ENCODE data around the gene SDHB.

Gene SDHB

DNA sequence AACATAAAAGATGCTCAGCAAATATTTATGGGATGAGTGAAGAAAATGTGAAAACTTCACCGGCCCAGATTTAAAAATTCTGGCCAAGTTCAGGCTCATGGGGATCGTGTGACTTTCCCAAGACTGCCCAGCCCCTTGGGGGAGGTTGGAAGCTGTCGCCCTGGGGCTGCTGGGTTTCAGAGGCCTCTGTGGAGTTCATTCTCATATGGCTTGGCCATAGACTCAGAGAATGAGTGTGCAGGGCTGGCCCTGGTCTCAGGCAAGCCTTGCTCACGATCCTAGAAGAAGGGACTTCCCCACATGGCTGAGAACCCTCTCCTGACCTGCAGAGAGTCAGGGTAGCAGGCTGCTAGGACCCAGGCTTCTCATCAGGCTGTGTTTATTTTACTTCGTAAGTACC lies 40.8 kb upstream of the SDHB start:
- Histone ChIP-seq H3K27me3 (ENCODE audit: control insufficient read depth in 5 of 5, insufficient read depth in 4 of 5, low read length in 5 of 5) (peaks cover 0 to 20% (median 11%) of the 10 kb centered on the region in 5 donors), H3K4me1 (ENCODE audit: control insufficient read depth in 5 of 5, insufficient read depth in 5 of 5, low read length in 5 of 5) (peaks cover 0 to 4% (median 0%) of the 10 kb centered on the region in 5 donors), H3K27ac (ENCODE audit: low read depth, low read length) (no peak overlapping the region), H3K36me3 (ENCODE audit: control insufficient read depth in 5 of 5, insufficient read depth in 5 of 5, low read length in 5 of 5) (no peaks in the 10 kb centered on the region), H3K4me3 (ENCODE audit: low read depth in 1 of 5, low read length in 5 of 5) (no peak overlapping the region), H3K9ac (ENCODE audit: low read length in 5 of 5) (no peak overlapping the region), H3K9me3 (ENCODE audit: control insufficient read depth in 5 of 5, low read length in 5 of 5) (peaks cover 0 to 5% (median 0%) of the 10 kb centered on the region in 5 donors)

DNA sequence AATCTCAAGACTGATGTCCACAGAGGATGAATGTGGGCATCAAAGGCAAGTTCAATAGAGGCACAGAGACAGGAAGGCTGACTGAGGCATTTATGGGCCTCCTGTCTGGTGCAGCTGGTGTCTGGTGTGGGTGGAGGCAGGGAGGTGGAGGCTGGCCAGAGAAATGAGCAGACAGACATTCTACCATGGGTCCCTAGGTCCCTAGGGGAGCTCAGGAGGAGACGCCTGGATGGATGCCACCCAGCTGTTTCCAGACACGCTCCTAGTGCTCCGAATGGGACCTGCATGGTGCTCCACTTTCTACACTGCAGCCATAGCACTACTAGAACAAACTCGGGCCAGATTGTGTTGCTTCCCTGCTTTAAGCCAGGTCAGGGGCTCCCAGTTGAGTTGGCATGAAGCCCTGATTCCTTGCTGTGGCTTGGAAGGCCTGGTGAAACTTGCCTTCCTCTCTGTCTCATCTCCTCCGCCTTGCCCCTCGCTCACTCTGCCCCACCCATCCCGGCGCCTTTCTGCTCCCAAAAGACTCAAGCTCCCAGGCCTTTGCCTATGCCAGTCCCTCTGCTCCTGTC lies 40.1 kb upstream of the SDHB start:
- Histone ChIP-seq H3K4me1 (ENCODE audit: control insufficient read depth in 5 of 5, insufficient read depth in 5 of 5, low read length in 5 of 5) (peaks cover 0 to 2% (median 0%) of the 10 kb centered on the region in 5 donors), H3K9ac (ENCODE audit: low read length in 5 of 5) (no peak overlapping the region), H3K4me3 (ENCODE audit: low read depth in 1 of 5, low read length in 5 of 5) (no peak overlapping the region), H3K27me3 (ENCODE audit: control insufficient read depth in 5 of 5, insufficient read depth in 4 of 5, low read length in 5 of 5) (peaks cover 0 to 20% (median 11%) of the 10 kb centered on the region in 5 donors), H3K36me3 (ENCODE audit: control insufficient read depth in 5 of 5, insufficient read depth in 5 of 5, low read length in 5 of 5) (no peaks in the 10 kb centered on the region), H3K27ac (ENCODE audit: low read depth, low read length) (no peak overlapping the region), H3K9me3 (ENCODE audit: control insufficient read depth in 5 of 5, low read length in 5 of 5) (peaks cover 0 to 5% (median 0%) of the 10 kb centered on the region in 5 donors)

DNA sequence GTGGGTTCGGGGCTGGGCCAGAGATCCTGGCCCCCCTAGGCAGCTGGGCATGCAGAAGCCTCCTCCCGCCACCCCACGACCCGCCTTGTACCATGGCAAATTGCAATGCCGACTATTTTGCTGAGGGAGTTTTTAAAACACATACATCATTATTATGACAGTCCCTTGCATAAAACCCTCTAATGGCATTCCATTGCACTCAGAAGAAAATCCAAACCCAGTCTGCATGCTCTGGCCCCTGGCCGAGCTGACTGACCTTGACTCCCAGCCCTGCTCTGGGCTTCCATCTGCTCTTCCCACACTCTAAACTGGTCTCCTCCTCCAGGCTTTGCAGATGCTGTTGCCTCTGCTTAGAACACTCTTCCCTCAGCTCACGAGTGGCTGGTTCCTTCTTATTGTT lies 37.4 kb upstream of the SDHB start:
- Histone ChIP-seq H3K4me1 (ENCODE audit: control insufficient read depth in 5 of 5, insufficient read depth in 5 of 5, low read length in 5 of 5) (peaks cover 0 to 2% (median 0%) of the 10 kb centered on the region in 5 donors), H3K27ac (ENCODE audit: low read depth, low read length) (no peak overlapping the region), H3K36me3 (ENCODE audit: control insufficient read depth in 5 of 5, insufficient read depth in 5 of 5, low read length in 5 of 5) (no peaks in the 10 kb centered on the region), H3K9me3 (ENCODE audit: control insufficient read depth in 5 of 5, low read length in 5 of 5) (peaks cover 0 to 5% (median 0%) of the 10 kb centered on the region in 5 donors), H3K9ac (ENCODE audit: low read length in 5 of 5) (no peak overlapping the region), H3K27me3 (ENCODE audit: control insufficient read depth in 5 of 5, insufficient read depth in 4 of 5, low read length in 5 of 5) (peaks cover 0 to 7% (median 4%) of the 10 kb centered on the region in 5 donors), H3K4me3 (ENCODE audit: low read depth in 1 of 5, low read length in 5 of 5) (no peak overlapping the region)

DNA sequence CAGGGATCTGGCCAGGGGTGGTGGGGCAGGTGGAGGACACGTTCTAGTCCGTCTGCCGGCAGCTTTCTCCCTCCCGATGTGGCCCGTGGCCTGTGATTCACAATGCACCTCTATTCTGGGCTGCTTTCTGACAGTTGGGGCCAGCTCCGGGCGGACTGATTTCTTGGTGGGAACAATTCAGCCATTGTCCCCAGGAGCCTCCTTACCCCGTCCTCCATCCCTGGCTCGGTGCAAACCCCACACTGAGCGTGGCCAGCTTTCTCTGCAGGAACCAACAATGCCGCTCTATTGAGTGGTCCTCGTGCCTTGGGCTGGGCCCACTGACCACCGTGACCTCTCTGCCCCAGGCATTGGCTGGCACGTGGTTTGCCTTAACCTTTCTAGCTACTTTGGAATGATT lies 35.7 kb upstream of the SDHB start:
- peaks cover 0 to 2% (median 0%) of the 10 kb centered on the region in 5 donors for H3K4me1 ChIP-seq (ENCODE audit: control insufficient read depth in 5 of 5, insufficient read depth in 5 of 5, low read length in 5 of 5)
- no peak overlapping the region for H3K9ac ChIP-seq (ENCODE audit: low read length in 5 of 5)
- no peak overlapping the region for H3K27ac ChIP-seq (ENCODE audit: low read depth, low read length)

DNA sequence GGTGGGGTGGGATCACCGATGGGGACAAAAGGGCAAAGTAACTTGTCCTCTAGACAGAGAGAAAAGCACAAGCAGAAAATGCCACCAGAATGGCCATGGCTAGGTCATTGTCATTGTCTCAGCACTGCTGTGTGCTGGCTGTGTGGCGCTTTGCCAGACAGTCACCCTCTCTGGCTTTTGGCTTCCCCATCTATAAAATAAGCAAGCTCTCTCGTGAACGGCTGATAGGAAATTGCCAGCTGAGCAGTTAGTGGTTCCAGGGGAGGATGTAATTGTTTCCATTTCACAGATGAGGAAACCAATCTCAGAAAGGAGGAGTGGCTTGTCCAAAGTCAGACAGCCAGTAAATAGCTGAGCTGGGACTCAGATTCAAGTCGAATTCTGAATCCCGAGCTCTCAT lies 32.9 kb upstream of the SDHB start:
- no peaks in the 10 kb centered on the region for H3K36me3 ChIP-seq (ENCODE audit: control insufficient read depth in 5 of 5, insufficient read depth in 5 of 5, low read length in 5 of 5)
- H3K4me1 ChIP-seq (ENCODE audit: control insufficient read depth in 5 of 5, insufficient read depth in 5 of 5, low read length in 5 of 5), result peaks cover 0 to 2% (median 0%) of the 10 kb centered on the region in 5 donors
- no peak overlapping the region for H3K9ac ChIP-seq (ENCODE audit: low read length in 5 of 5)
- H3K9me3 ChIP-seq (ENCODE audit: control insufficient read depth in 5 of 5, low read length in 5 of 5), result no peaks in the 10 kb centered on the region
- H3K27me3 ChIP-seq (ENCODE audit: control insufficient read depth in 5 of 5, insufficient read depth in 4 of 5, low read length in 5 of 5), result peaks cover 0 to 10% (median 4%) of the 10 kb centered on the region in 5 donors
- no peak overlapping the region for H3K4me3 ChIP-seq (ENCODE audit: low read depth in 1 of 5, low read length in 5 of 5)
- no peak overlapping the region for H3K27ac ChIP-seq (ENCODE audit: low read depth, low read length)

More for the DNA sequence above, 35.7 kb upstream of the SDHB start:
- Histone ChIP-seq H3K9me3 (ENCODE audit: control insufficient read depth in 5 of 5, low read length in 5 of 5) (peaks cover 0 to 5% (median 0%) of the 10 kb centered on the region in 5 donors), H3K36me3 (ENCODE audit: control insufficient read depth in 5 of 5, insufficient read depth in 5 of 5, low read length in 5 of 5) (no peaks in the 10 kb centered on the region), H3K27me3 (ENCODE audit: control insufficient read depth in 5 of 5, insufficient read depth in 4 of 5, low read length in 5 of 5) (peaks cover 0 to 10% (median 2%) of the 10 kb centered on the region in 5 donors), H3K4me3 (ENCODE audit: low read depth in 1 of 5, low read length in 5 of 5) (no peak overlapping the region)

DNA sequence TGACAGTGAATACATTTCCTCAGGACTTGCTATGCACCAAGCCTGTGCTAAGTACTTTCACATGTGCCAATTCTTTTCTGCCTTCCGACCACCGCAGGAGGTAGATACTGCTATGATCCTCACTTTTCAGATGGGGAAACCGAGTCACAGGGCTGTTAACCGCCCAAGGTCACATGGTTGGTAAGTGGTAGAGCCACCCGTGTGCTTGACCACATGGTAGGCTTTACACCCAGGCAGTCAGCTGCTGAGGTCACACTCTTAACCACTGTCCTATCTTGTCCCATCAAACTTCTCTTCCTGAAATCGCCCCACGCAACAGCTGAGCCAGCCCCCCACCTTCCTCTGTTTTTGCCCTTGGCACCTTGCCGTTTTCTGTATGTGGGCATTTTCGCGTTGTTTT lies 31.0 kb upstream of the SDHB start:
- Histone ChIP-seq H3K9ac (ENCODE audit: low read length in 5 of 5) (no peak overlapping the region), H3K4me3 (ENCODE audit: low read depth in 1 of 5, low read length in 5 of 5) (no peak overlapping the region), H3K36me3 (ENCODE audit: control insufficient read depth in 5 of 5, insufficient read depth in 5 of 5, low read length in 5 of 5) (no peaks in the 10 kb centered on the region), H3K4me1 (ENCODE audit: control insufficient read depth in 5 of 5, insufficient read depth in 5 of 5, low read length in 5 of 5) (no peaks in the 10 kb centered on the region), H3K27me3 (ENCODE audit: control insufficient read depth in 5 of 5, insufficient read depth in 4 of 5, low read length in 5 of 5) (peaks cover 0 to 10% (median 4%) of the 10 kb centered on the region in 5 donors), H3K9me3 (ENCODE audit: control insufficient read depth in 5 of 5, low read length in 5 of 5) (peaks cover 0 to 3% (median 0%) of the 10 kb centered on the region in 5 donors), H3K27ac (ENCODE audit: low read depth, low read length) (no peak overlapping the region)

DNA sequence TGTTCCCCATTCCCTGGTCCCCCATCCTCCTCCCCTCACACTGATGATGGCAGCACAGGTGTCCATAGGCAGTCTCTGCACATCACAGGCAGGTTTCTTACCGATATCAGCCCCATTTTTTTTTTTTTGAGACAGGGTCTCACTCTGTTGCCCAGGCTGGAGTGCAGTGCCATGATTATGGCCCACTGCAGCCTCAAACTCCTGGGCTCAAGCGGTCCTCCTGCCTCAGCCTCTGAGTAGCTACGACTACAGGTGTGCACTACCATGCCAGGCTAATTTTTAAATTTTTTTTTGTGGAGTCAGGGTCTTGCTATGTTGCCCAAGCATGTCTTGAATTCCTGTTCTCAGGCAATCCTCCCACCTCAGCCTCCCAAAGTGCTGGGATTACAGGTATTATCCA lies 28.9 kb upstream of the SDHB start:
- no peaks in the 10 kb centered on the region for H3K36me3 ChIP-seq (ENCODE audit: control insufficient read depth in 5 of 5, insufficient read depth in 5 of 5, low read length in 5 of 5)
- peaks cover 0 to 6% (median 1%) of the 10 kb centered on the region in 5 donors for H3K27me3 ChIP-seq (ENCODE audit: control insufficient read depth in 5 of 5, insufficient read depth in 4 of 5, low read length in 5 of 5)
- H3K27ac ChIP-seq (ENCODE audit: low read depth, low read length), result no peak overlapping the region
- no peak overlapping the region for H3K4me3 ChIP-seq (ENCODE audit: low read depth in 1 of 5, low read length in 5 of 5)
- H3K4me1 ChIP-seq (ENCODE audit: control insufficient read depth in 5 of 5, insufficient read depth in 5 of 5, low read length in 5 of 5), result no peaks in the 10 kb centered on the region
- peaks cover 0 to 3% (median 0%) of the 10 kb centered on the region in 5 donors for H3K9me3 ChIP-seq (ENCODE audit: control insufficient read depth in 5 of 5, low read length in 5 of 5)
- no peak overlapping the region for H3K9ac ChIP-seq (ENCODE audit: low read length in 5 of 5)

DNA sequence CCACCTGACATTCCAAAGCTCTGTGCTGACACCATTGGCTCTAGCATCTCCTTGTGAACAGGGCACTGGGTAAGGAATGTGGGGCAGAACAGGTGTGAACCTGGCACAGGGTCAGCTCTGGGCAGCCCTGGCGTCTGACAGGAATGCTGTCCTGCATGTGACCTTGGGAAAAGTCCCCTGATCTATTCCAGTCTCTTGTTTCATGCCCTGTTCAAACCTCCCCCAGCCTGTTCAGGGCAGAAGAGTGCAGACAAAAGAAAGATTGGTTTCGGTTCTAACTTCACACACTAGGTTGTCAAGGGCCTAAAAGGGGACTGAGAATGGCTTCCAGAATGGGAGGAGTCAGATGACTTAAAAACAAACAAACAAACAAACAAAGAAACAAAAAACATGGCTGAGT lies 27.6 kb upstream of the SDHB start:
- Histone ChIP-seq H3K9me3 (ENCODE audit: control insufficient read depth in 5 of 5, low read length in 5 of 5) (peaks cover 0 to 3% (median 0%) of the 10 kb centered on the region in 5 donors), H3K27ac (ENCODE audit: low read depth, low read length) (no peak overlapping the region), H3K27me3 (ENCODE audit: control insufficient read depth in 5 of 5, insufficient read depth in 4 of 5, low read length in 5 of 5) (peaks cover 0 to 6% (median 0%) of the 10 kb centered on the region in 5 donors), H3K4me3 (ENCODE audit: low read depth in 1 of 5, low read length in 5 of 5) (no peak overlapping the region), H3K36me3 (ENCODE audit: control insufficient read depth in 5 of 5, insufficient read depth in 5 of 5, low read length in 5 of 5) (no peaks in the 10 kb centered on the region), H3K4me1 (ENCODE audit: control insufficient read depth in 5 of 5, insufficient read depth in 5 of 5, low read length in 5 of 5) (no peaks in the 10 kb centered on the region), H3K9ac (ENCODE audit: low read length in 5 of 5) (no peak overlapping the region)

DNA sequence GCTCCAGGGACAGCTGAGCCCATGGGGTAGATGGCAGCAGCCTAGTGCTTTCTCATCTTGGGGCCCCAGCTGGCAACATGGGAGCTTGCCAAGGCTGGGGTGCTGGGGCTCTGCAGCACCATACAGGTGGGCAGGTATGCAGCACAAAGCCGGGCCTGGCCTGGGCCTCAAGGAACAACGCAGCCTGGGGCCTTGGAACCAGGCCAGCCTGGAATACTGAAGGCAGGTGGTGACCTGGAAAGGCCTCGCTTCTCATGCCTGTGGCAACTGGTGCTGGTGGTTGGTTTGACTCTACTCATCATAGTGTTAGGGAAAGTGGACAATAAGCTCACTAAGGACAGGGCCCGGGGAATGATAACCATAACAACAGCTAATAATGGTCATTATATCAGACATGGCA lies 27.0 kb upstream of the SDHB start:
- H3K9me3 ChIP-seq (ENCODE audit: control insufficient read depth in 5 of 5, low read length in 5 of 5), result peaks cover 0 to 3% (median 0%) of the 10 kb centered on the region in 5 donors
- H3K27ac ChIP-seq (ENCODE audit: low read depth, low read length), result no peak overlapping the region
- H3K9ac ChIP-seq (ENCODE audit: low read length in 5 of 5), result no peak overlapping the region
- peaks cover 0 to 6% (median 0%) of the 10 kb centered on the region in 5 donors for H3K27me3 ChIP-seq (ENCODE audit: control insufficient read depth in 5 of 5, insufficient read depth in 4 of 5, low read length in 5 of 5)
- H3K36me3 ChIP-seq (ENCODE audit: control insufficient read depth in 5 of 5, insufficient read depth in 5 of 5, low read length in 5 of 5), result no peaks in the 10 kb centered on the region
- H3K4me1 ChIP-seq (ENCODE audit: control insufficient read depth in 5 of 5, insufficient read depth in 5 of 5, low read length in 5 of 5), result no peaks in the 10 kb centered on the region
- H3K4me3 ChIP-seq (ENCODE audit: low read depth in 1 of 5, low read length in 5 of 5), result no peak overlapping the region

DNA sequence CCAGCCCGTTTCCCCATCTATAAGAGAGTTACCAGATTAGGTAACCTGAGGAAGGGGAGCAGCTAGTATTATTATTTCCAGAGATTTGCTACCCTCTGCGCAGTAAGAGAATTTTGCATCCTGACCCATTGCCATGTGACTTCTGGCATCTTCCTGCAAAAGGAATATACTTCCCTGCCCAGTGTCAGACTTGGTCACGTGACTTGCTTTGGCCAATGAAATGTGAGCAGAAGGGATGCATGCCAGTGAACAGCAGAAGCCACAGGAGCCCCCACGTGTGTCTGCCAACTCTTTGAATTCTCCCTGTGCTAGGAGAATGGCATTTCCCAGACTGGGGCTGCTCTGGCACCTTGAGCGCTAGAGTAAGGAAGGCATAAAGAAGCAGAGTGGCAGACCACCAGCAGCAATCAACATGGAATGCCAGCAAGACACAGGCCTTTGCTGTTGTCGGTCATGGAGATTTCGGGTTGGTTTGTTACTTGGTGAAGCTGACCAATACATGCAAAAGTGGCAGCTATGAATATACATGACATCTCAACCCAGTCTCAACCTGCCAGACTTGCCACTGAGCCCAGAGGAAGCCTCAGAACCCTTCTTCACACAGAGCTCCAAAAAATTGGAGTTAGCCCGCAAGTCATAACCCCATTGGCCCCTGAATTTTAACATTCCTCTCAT lies 26.4 kb upstream of the SDHB start:
- H3K4me3 ChIP-seq (ENCODE audit: low read depth in 1 of 5, low read length in 5 of 5), result no peak overlapping the region
- H3K36me3 ChIP-seq (ENCODE audit: control insufficient read depth in 5 of 5, insufficient read depth in 5 of 5, low read length in 5 of 5), result no peaks in the 10 kb centered on the region
- no peak overlapping the region for H3K9ac ChIP-seq (ENCODE audit: low read length in 5 of 5)
- peaks cover 0 to 3% (median 2%) of the 10 kb centered on the region in 5 donors for H3K9me3 ChIP-seq (ENCODE audit: control insufficient read depth in 5 of 5, low read length in 5 of 5)
- H3K27ac ChIP-seq (ENCODE audit: low read depth, low read length), result no peak overlapping the region
- peaks cover 0 to 6% (median 0%) of the 10 kb centered on the region in 5 donors for H3K27me3 ChIP-seq (ENCODE audit: control insufficient read depth in 5 of 5, insufficient read depth in 4 of 5, low read length in 5 of 5)
- H3K4me1 ChIP-seq (ENCODE audit: control insufficient read depth in 5 of 5, insufficient read depth in 5 of 5, low read length in 5 of 5), result no peaks in the 10 kb centered on the region

Measured in subcutaneous abdominal adipose tissue (tissue), 5 donors.